Embryonic facial prominence (tissue), 1 donor: ENCODE measurements around the gene BMAL1.

Source experiments
- DNase-seq: peaks from one replicate; pipeline ENCODE4 v3.0.0-alpha.2; 2016; ENCODE audit errors: extremely low spot score

Gene BMAL1

DNA sequence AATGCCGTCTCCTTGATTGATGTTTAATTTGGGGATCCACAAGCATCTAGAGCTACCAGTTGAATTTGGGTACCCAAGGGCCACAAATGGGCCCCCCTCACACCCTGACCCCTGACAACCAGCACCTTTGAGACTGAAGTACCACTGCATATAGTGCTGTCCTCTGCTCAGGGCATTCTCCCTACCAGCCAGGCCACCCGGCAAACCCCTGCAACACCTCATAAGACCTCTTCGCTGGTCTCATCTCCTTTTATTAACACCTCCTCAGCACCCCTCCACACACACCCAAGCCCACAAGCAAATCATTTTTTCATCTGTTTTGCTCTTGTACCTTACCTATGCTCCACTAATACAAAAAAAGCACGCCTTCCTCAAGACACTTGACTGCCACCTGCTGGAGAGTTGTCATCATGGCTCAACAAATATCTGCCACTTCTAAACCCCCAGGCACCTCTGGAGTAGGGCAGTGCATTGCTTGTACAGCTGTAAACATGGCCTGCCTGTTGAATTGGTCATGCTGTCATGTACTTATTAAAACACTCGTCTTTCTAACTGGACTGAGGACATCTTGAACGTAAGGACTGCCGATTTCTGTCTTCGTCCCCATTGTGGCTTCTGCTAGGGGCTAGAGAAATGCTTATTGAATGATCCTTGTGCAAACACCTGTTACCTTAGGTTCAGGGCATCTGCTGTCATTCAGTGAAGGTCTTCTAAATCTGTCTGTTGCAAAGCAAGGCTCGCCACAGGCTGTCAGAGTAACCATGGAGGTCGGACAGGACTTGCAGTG lies 66.5 kb downstream of the BMAL1 start:
- DNase-seq: peak; percentile 18

GRCh38 chr11:13344818-13345217 lies 67.2 kb downstream of the BMAL1 start:
- DNase-seq: no peak

DNA sequence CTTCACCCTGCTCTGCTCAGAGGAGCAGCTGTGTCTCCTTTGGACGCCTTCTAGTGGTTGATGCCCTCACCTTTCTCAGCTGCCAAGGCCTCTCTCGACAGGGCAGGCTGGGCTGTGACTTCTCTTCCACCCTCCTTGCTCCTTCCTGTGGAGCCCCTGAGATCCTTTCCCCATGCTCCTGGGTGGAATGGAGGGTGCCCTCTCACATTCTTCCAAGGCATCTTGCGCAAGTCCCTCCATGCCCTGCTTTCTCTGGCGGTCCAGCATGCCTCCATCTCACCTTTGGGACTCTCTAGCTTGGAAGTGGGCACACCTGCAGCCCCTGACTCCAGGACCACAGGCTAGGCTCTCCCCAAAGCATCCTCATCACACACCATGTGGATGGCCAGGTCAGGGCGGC lies 68.9 kb downstream of the BMAL1 start:
- no peak for DNase-seq

DNA sequence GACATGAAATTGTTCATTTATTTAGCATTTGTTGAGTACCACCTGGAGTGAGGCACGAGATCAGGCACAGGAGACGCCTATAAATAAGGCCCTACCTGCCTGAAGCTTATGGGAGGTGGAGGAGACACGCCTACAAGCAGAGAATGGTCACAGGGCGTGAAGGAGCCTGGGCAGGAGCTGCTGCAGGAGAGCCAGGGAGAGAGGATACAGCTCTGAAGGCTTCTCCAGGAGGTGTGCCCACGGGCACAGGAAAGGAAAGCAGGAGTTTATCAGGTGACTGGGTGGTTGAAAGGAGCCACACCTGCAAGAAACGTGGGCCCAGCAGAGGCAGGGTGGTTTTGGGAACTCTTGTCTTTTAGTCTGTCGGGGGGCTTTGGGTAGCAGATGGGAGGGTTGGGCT lies 70.3 kb downstream of the BMAL1 start:
- no peak for DNase-seq

DNA sequence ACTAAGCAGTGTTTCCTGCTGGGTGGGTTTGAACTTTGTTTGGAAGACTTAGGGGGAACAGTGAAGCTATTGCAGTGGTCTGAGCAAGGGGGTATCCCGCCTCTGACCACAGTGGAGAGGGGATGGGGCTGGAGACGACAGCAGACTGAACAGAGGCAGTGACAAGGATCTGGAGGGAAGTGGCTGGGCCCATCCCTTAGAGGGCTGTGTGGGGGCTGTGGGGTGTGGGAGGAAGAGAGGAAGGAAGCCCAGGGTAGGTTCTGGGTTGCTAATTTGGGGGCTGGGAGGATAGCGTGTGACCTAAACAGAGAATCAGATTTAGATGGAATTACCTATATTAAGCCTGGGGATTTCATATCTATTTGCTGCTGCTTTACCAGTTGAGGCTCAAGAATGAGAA lies 70.7 kb downstream of the BMAL1 start:
- DNase-seq: no peak

GRCh38 chr11:13349046-13349445 lies 71.5 kb downstream of the BMAL1 start:
- no peak for DNase-seq

- DNase-seq: no peak
Measured at GRCh38 chr11:13349581-13349980, 72.0 kb downstream of the BMAL1 start.

DNA sequence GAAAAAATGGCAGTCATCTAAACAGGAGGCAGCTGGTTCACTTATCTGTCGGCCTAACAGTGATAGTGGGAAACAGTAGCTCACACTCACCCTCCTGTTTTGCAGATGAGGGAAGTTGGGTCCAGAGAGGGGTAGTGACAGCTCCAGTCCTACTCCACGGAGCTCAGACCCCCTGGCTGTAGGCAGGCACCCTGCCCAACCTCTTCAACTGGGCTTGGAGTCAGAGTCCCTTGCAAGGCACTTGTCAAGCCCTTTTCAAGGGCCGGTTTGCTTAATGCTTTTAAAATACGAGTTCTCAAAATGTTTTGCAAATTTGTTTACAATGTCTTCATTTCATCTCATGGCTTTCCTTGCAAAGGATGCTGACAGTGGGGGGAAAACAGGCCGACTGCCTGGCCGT lies 75.1 kb downstream of the BMAL1 start:
- no peak for DNase-seq

DNA sequence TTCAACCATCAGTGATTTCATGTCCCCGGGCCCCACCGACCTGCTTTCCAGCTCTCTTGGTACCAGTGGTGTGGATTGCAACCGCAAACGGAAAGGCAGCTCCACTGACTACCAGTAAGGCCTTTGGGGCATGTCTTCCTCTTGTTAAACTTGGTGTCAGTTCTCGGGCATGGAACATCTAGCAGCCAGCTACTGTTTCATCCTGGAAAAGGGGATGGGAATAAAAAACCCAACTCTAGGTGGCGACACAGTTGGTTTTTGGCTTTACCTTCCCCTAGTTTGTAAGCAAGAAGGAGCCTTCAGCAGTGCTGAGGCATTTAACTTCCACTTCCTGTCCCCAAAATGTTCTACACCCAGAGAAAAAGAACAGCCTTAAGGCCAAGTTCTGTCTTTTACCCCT lies 76.7 kb downstream of the BMAL1 start:
- no peak for DNase-seq

DNA sequence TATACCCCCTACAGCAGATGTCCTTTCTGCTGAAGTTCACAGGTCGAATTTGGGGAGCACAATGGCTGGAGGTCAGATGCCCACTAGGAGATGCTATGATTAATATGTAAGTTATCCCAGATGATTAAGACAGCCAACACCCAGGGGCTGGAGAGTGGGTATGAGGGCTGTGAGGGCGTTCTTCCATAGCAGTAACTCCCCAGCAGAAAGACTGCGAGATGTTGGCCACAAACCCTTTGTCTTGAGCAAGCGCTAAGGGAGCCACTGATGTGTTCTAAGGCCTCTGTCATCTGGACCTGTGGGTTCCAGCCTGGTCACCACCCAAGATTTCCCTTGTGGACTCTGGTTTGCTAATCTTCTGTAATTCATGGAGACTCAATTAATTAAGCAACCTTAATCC lies 77.6 kb downstream of the BMAL1 start:
- DNase-seq: no peak

DNA sequence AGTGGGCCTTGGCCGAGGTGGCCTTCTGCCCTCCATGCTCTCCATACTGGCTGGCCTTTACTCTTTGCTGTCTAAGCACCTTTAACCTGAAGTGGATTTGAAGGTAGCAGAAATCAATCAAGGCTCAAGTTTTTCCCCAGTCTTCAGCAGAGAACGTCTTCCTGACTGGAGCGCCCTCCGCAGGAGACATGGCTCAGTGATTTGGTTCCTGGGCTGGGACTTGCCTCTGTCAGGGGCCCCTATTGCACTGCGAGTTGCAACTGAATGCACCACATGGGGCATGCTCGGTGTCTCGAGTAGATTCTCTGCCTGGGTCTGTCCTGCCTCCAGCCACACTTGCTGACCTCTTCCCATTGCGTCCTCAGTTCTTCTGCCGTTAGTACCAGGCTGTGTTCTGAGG lies 79.6 kb downstream of the BMAL1 start:
- DNase-seq: no peak

GRCh38 chr11:13358596-13359270 lies 81.1 kb downstream of the BMAL1 start:
- DNase-seq: no peak

GRCh38 chr11:13362596-13363109 lies 85.1 kb downstream of the BMAL1 start:
- no peak for DNase-seq

DNA sequence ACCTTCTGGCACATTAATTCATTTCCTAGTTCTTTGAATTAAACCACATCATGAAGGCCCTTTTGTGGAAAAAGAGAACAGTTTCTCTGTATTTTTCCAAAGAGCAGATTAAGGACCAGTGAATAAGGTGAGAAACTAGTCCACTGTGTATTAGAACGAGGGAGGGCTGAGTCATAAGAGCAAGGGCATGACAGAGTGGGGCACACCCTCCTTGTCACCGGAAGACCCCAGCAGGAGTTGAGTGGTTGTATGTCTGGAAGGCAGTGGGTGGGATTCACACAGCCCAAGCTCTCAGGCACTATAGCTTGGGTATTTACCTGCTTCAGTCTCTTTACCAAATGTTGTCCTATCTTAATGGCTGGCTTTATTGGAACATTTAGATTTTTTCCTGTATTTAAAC lies 86.8 kb downstream of the BMAL1 start:
- no peak for DNase-seq

GRCh38 chr11:13366266-13367026 lies 88.9 kb downstream of the BMAL1 start:
- no peak for DNase-seq

GRCh38 chr11:13367115-13367514 lies 89.5 kb downstream of the BMAL1 start:
- DNase-seq: no peak

DNA sequence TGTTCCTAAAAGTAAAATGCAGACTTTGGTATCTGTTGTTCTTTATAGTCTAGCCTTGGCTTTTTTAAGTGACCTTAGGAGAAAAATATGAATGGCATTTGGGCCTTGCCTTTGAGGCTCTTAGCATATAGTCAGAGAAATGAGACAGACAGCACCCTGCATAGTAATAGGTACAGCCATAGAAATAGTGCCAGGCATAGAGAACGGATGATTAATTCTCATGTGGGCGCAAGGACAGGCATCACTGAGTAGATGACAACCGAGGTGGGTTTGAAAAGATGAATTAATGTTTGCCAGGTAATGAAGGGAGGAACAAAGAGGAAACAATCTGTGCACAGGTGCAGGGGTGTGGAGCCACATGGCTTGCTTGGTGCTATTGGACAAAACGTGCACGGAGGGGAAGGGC lies 90.5 kb downstream of the BMAL1 start:
- DNase-seq: no peak

GRCh38 chr11:13373216-13373615 lies 95.6 kb downstream of the BMAL1 start:
- DNase-seq: no peak

GRCh38 chr11:13375798-13376197 lies 98.2 kb downstream of the BMAL1 start:
- no peak for DNase-seq

- no peak for DNase-seq
Measured at GRCh38 chr11:13376402-13376801, 98.8 kb downstream of the BMAL1 start.

GRCh38 chr11:13376838-13377237 lies 99.2 kb downstream of the BMAL1 start:
- DNase-seq: no peak

- DNase-seq: no peak
Measured at GRCh38 chr11:13378316-13378715, 100.7 kb downstream of the BMAL1 start.

GRCh38 chr11:13380731-13381130 lies 103.1 kb downstream of the BMAL1 start:
- no peak for DNase-seq
